Neural progenitor cell (in vitro differentiated cells): Measurements from ENCODE around the gene TMEM74B.

ENCODE experiments used
- EZH2 ChIP-seq: fragments of 200-600 bp; sonication (generic); IDR thresholded peaks from 2 replicates; pipeline ENCODE4 v1.6.1; 2017; ENCODE audit warnings: antibody characterized with exemption, mild to moderate bottlenecking, moderate library complexity
- EZH2phosphoT487 ChIP-seq: fragments of 200-600 bp; sonication (generic); IDR thresholded peaks from 2 replicates; pipeline ENCODE4 v1.6.1; 2017; ENCODE audit warnings: antibody characterized with exemption
- TF ChIP-seq, protein P1 (sequence below): fragments of 200-600 bp; sonication (generic); IDR thresholded peaks from 2 replicates; pipeline ENCODE4 v1.5.1; 2017; ENCODE audit warnings: antibody characterized with exemption, mild to moderate bottlenecking

DNA sequence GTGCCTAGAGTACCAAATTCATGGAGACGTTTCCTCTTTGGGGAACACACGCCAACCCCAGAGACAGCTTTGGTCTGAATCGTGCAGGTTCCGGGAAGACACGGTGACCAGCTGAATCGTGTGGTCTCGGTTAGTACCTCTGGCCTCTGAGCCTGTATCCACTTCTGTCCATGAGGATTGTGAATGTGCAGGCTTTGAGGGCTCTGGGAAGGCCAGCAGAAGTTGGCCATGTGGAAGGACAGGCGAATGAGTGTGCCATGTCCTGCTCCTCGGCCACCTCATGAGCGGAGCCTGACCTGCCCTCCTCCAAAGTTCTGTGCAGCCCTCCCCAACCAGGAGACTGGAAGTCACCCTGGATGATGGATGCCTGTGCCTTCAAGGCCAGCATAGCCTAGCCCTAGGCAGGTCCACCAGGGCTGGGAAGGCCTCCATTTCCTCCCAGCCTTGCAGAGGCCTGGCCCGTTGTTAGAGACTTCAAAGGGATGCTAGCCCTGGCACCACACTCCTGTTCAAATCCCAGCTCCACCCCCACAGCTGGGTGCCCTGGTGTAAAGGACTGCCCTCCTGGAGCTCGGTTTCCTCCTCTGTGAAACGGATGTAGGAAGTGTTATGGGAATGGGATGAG is 1.7 kb upstream of the TMEM74B start:
- TF ChIP-seq, protein P1, sequence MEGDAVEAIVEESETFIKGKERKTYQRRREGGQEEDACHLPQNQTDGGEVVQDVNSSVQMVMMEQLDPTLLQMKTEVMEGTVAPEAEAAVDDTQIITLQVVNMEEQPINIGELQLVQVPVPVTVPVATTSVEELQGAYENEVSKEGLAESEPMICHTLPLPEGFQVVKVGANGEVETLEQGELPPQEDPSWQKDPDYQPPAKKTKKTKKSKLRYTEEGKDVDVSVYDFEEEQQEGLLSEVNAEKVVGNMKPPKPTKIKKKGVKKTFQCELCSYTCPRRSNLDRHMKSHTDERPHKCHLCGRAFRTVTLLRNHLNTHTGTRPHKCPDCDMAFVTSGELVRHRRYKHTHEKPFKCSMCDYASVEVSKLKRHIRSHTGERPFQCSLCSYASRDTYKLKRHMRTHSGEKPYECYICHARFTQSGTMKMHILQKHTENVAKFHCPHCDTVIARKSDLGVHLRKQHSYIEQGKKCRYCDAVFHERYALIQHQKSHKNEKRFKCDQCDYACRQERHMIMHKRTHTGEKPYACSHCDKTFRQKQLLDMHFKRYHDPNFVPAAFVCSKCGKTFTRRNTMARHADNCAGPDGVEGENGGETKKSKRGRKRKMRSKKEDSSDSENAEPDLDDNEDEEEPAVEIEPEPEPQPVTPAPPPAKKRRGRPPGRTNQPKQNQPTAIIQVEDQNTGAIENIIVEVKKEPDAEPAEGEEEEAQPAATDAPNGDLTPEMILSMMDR = no peak
- TF ChIP-seq EZH2 = no peak
- TF ChIP-seq EZH2phosphoT487 = no peak
